Measurements from ENCODE around the gene ZSCAN23. TPM values are rescaled to one million over a fixed set of nuclear protein-coding genes. Genes with fewer than 3 reads are reported as not detected.
"Not testable (repeated sequence)": the region's sequence is repeated elsewhere in the genome, so short reads cannot be mapped to it uniquely, and the experiment has no call there.

ZSCAN23 gene
- total RNA-seq, 4 donors from 2014 or later: 0.35 to 1.1 (median 0.84) TPM

DNA sequence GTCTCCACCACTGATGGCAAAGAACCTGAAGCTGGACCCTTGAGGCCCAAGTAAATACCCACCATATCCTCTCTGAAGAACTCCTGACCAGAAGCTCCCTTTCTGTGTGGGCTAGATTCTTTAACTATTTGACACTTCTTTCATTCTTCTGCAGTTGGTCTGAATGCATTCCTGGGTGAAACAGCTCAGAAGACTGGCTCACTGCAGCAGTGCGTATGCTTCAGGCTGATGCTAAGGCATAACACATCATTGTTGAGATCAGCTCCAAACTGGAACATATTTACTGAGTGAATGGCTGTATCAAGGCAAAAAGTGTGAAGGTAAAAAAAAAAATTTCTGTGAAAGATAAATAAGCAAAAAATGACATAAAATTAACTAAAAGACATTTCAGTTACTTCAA, 19.7 kb downstream of the ZSCAN23 start:
- DNase-seq: no peak
- TF ChIP-seq, protein P1, sequence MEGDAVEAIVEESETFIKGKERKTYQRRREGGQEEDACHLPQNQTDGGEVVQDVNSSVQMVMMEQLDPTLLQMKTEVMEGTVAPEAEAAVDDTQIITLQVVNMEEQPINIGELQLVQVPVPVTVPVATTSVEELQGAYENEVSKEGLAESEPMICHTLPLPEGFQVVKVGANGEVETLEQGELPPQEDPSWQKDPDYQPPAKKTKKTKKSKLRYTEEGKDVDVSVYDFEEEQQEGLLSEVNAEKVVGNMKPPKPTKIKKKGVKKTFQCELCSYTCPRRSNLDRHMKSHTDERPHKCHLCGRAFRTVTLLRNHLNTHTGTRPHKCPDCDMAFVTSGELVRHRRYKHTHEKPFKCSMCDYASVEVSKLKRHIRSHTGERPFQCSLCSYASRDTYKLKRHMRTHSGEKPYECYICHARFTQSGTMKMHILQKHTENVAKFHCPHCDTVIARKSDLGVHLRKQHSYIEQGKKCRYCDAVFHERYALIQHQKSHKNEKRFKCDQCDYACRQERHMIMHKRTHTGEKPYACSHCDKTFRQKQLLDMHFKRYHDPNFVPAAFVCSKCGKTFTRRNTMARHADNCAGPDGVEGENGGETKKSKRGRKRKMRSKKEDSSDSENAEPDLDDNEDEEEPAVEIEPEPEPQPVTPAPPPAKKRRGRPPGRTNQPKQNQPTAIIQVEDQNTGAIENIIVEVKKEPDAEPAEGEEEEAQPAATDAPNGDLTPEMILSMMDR (IDR thresholded peaks at IDR 0.05): no peak
- no peak for TF ChIP-seq POLR2A (IDR thresholded peaks at IDR 0.05)
- H3K27me3 ChIP-seq: no peaks in the 10 kb centered on the region
- intact Hi-C loops (cut with DNase I): no loop called here
- H3K4me1 ChIP-seq: no peaks in the 10 kb centered on the region
- WGBS, 2 donors: 92 to 100% methylated on average over 1 of the region's 1 CpG
- no peak overlapping the region for H3K27ac ChIP-seq
- peaks cover 0 to 4% (median 0%) of the 10 kb centered on the region in 3 donors for H3K9me3 ChIP-seq
- no peak overlapping the region for H3K4me3 ChIP-seq
- no peaks in the 10 kb centered on the region for H3K36me3 ChIP-seq

DNA sequence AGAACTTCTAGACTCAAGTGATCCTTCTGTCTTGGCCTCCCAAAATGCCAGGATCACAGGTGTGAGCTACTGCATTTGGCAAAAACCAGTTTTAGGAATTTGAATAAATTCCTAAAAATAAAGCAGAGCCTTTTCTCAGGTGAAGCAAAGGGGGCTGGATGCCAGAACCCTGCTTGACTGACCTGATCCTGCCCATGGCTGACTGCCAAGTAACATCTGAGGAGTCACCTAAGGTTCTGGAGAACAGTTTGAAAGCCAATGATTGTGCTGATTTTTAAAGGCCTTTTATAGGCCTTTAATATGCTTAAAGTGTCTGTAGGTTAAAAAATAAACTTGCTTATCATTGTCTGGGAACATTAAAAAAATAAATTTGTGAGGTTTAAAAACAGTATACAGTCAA, 29.6 kb downstream of the ZSCAN23 start:
- H3K4me3 ChIP-seq: no peak overlapping the region
- H3K27me3 ChIP-seq: peaks cover 0 to 27% (median 0%) of the 10 kb centered on the region in 4 donors
- H3K4me1 ChIP-seq: no peaks in the 10 kb centered on the region
- TF ChIP-seq, protein P1 (IDR thresholded peaks at IDR 0.05): no peak
- no peak for TF ChIP-seq POLR2A (IDR thresholded peaks at IDR 0.05)
- H3K36me3 ChIP-seq: no peaks in the 10 kb centered on the region
- H3K27ac ChIP-seq: no peak overlapping the region
- no peaks in the 10 kb centered on the region for H3K9me3 ChIP-seq
- intact Hi-C loops (cut with DNase I): no loop called here
- DNase-seq: no peak

- Histone ChIP-seq H3K27ac (no peak overlapping the region), H3K36me3 (no peaks in the 10 kb centered on the region), H3K9me3 (no peaks in the 10 kb centered on the region), H3K4me1 (no peaks in the 10 kb centered on the region), H3K4me3 (no peak overlapping the region), H3K27me3 (peaks cover 0 to 50% (median 0%) of the 10 kb centered on the region in 4 donors)
- DNase-seq: no peak
- 95 to 97% methylated on average over 2 of the region's 2 CpGs for WGBS, 2 donors
- no peak for TF ChIP-seq POLR2A (IDR thresholded peaks at IDR 0.05)
- TF ChIP-seq, protein P1 (IDR thresholded peaks at IDR 0.05): no peak
- intact Hi-C loops (cut with DNase I): no loop called here
These were observed 32.5 kb downstream of the ZSCAN23 start for GRCh38 chr6:28410767-28411166.

- WGBS, 2 donors: 69 to 82% methylated on average over 5 of the region's 5 CpGs
- intact Hi-C loops (cut with DNase I): no loop called here
These were observed 35.1 kb downstream of the ZSCAN23 start for GRCh38 chr6:28408076-28408802.

DNA sequence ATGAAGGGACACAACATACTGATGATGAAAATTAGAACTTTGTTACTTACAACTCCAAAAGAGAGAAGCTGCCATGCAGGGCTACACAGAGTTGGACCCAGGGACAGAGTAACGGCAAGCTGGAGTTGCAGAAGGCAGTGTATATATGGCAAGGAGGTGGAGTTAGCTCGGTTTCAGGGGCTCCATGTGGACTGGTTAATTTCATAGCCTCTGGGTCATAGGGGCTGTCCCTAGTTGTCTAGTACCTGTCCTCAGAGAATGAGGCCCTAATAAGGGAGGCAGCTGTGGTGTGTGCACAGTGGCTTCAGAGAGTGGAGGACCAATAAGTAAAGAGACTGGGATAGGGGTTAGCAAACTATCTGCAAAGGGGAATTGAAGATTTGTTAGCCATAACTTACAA, 35.9 kb downstream of the ZSCAN23 start:
- H3K27ac ChIP-seq: no peak overlapping the region
- no peak for DNase-seq
- intact Hi-C loops (cut with DNase I): no loop called here
- no peak overlapping the region for H3K4me3 ChIP-seq
- no peaks in the 10 kb centered on the region for H3K4me1 ChIP-seq
- no peaks in the 10 kb centered on the region for H3K36me3 ChIP-seq
- no peak for TF ChIP-seq POLR2A (IDR thresholded peaks at IDR 0.05)
- TF ChIP-seq, protein P1 (IDR thresholded peaks at IDR 0.05): no peak
- H3K9me3 ChIP-seq: no peaks in the 10 kb centered on the region
- H3K27me3 ChIP-seq: peaks cover 0 to 63% (median 0%) of the 10 kb centered on the region in 4 donors
- 60 to 64% methylated on average over 2 of the region's 2 CpGs for WGBS, 2 donors

More at GRCh38 chr6:28408076-28408802, 35.1 kb downstream of the ZSCAN23 start:
- TF ChIP-seq, protein P1 (IDR thresholded peaks at IDR 0.05): no peak
- no peak for TF ChIP-seq POLR2A (IDR thresholded peaks at IDR 0.05)
- Histone ChIP-seq H3K27me3 (peaks cover 0 to 66% (median 0%) of the 10 kb centered on the region in 4 donors), H3K27ac (no peak overlapping the region), H3K4me3 (no peak overlapping the region), H3K4me1 (no peaks in the 10 kb centered on the region), H3K9me3 (no peaks in the 10 kb centered on the region), H3K36me3 (no peaks in the 10 kb centered on the region)
- no peak for DNase-seq

DNA sequence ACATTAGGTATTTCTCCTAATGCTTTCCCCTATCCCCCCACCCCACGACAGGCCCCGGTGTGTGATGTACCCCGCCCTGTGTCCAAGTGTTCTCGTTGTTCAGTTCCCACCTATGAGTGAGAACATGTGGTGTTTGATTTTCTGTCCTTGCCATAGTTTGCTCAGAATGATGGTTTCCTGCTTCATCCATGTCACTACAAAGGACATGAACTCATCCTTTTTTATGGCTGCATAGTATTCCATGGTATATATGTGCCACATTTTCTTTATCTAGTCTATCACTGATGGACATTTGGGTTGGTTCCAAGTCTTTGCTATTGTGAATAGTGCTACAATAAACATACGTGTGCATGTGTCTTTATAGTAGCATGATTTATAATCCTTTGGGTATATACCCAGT, 39.4 kb downstream of the ZSCAN23 start:
- intact Hi-C loops (cut with DNase I); H3K36me3 ChIP-seq; H3K9me3 ChIP-seq; DNase-seq; H3K4me3 ChIP-seq; H3K27ac ChIP-seq: not testable (repeated sequence)
- Histone ChIP-seq H3K4me1 (peaks cover 0 to 13% (median 0%) of the 10 kb centered on the region in 3 donors), H3K27me3 (peaks cover 0 to 50% (median 0%) of the 10 kb centered on the region in 4 donors)
- WGBS, 2 donors: 86 to 93% methylated on average over 5 of the region's 5 CpGs

All from esophagus squamous epithelium (tissue), 5 donors.